Measurements from ENCODE around the gene LEAP2.

- TF ChIP-seq EP300 (IDR thresholded peaks at IDR 0.05): no peak
- no peak for TF ChIP-seq CTCF (IDR thresholded peaks at IDR 0.05)
- no peak for TF ChIP-seq POLR2AphosphoS5 (IDR thresholded peaks at IDR 0.05)
These were observed 45.4 kb upstream of the LEAP2 start for GRCh38 chr5:132827943-132828673.
